Epidermal melanocyte (primary cell): ENCODE data around the gene TMEM214.

Experiments
- DNase-seq: peaks from one replicate; pipeline ENCODE4 v3.0.0; 2011; ENCODE audit warnings: low spot score; ENCODE audit not compliant: insufficient read length

Gene TMEM214

DNA sequence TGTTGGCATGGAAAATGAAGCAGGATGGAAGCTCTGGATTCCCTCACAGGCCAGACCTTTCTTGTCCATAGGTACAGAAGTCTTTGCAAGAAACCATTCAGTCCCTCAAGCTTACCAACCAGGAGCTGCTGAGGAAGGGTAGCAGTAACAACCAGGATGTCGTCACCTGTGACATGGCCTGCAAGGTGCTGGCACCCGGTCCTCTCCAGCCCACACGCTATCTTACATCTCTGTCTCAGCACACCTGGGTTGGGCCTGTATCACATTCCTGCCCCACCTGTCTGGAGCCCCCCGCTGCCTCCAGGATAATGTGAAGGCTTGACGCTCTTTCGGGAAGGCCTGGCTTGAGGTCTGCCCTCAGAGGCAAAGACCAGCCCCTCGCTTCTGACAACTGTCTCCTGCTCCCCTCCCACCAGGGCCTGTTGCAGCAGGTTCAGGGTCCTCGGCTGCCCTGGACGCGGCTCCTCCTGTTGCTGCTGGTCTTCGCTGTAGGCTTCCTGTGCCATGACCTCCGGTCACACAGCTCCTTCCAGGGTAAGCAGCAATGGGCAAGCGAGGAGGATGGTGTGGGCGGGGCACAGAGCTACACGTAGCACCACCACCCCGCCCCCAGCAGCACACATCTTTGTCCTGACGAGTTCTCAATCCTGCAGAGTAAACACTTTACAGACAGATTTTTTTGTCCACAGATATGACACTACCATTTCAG is 6.0 kb downstream of the TMEM214 start:
- no peak for DNase-seq

DNA sequence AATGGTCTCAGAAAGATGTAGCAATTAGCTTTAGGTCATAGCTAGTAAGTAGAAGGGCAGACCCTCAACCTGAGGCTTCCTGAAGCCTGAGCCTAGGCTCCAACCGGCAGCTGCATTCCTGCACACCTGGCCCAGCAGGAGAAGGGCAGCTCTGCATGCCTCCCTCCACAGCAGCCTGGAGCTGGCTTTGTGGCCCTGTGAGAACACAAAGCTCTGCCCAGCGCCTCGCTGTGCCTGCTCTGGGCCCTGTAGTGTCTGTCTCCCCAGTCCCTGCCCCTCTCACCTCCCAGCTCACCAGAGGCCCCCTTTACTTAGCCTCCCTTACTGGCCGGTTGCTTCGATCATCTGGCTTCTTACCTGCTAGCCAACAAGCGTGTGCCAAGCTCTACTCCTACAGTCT is 6.7 kb downstream of the TMEM214 start:
- DNase-seq: no peak

DNA sequence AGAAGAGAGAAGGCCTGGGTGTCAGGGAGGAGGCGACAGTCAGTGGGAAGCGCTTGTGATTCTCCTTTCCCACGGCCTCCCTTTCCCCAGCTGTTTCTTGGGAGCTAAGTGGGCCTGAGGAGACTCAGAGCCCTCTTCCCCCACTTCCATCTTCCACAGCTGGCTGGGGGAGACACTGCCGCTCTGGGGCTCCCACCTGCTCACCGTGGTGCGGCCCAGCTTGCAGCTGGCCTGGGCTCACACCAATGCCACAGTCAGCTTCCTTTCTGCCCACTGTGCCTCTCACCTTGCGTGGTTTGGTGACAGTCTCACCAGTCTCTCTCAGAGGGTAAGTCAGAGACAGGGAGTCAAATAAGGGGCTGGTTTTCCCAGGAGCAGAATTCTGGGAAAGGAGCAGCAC is 7.1 kb downstream of the TMEM214 start:
- DNase-seq: no peak

DNA sequence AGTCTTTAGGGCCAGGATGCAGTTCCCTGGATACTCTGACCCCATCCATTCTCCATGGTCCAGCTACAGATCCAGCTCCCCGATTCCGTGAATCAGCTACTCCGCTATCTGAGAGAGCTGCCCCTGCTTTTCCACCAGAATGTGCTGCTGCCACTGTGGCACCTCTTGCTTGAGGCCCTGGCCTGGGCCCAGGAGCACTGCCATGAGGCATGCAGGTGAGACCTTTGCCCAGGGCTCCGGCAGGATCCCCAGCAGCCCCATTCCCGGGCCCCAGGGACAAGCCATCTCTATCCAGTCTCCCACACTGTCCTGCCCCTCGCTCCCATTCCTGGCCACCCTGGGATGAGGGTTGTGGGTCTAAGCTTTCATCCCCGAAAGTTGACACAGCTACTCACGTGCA is 7.5 kb downstream of the TMEM214 start:
- DNase-seq: no peak

DNA sequence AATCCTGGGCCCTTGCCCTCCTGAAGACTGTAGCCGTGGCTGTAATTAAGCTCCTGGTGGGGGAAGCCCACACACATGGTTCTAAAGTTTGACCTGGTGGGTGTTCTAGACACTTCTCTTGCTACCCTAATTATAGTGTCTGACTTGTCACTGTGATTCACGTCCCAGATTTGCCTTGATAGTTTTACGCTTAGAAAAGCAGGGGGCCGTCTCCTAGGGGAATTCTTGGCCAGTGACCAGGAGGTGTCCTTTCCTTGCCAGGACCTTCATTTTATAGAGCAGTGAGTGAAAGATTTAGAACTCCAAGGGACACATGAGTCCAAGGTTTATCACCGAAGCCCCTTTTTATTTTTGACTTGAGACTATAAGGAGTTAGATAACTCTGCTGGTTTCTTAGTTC is 9.0 kb downstream of the TMEM214 start:
- no peak for DNase-seq

DNA sequence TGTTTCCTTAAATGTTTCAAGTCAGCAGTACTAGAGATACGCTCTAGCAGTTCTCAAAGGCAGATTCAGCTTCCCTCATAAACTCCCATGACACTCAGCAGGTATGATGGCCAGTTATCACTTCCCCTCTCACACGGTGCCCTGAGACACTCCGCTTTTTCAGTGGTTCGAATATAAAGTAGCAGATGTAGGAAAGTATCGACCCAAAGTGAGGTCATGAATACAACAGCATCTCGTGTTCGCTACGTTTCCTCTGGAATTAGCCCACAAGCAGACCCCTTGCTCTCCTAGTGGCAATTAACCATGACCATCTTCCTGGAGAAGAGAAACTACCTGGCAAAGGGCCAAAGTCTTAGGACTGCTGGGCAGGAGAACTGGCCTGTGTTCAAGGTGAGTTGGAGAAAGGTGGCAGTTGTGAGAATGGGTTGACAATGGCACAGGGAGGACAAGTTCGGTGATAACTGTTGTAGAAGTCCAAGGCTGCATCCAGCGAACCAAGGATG is 9.4 kb downstream of the TMEM214 start:
- no peak for DNase-seq

DNA sequence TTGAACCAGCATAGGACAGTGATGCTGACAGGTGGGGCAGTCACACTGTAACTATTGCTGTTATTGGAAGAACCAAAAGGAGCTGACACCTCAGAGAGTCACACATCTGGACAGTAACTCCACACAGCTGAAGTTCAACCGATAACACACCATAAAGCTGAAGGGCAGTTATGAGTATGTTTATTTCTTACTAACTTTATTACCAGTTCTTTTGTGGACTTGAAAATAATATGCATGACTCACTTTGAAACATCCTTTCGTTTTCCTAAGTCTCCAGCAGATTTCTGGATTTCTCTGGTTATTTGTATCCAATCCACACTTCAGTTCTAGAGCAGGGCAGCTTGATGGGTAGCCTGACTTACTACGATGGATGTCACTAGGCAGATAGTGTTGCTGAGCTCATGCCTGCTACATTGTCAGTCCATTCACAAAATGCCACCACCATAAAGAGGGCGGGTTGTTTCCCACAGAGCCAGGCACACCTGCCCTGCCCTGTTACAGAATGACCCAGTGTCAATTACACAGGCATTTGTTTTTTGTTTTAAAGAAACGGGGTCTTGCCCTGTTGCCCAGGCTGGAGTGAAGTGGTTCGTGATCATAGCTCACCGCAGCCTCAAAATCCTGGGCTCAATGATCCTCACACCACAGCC is 10.3 kb downstream of the TMEM214 start:
- DNase-seq: no peak

DNA sequence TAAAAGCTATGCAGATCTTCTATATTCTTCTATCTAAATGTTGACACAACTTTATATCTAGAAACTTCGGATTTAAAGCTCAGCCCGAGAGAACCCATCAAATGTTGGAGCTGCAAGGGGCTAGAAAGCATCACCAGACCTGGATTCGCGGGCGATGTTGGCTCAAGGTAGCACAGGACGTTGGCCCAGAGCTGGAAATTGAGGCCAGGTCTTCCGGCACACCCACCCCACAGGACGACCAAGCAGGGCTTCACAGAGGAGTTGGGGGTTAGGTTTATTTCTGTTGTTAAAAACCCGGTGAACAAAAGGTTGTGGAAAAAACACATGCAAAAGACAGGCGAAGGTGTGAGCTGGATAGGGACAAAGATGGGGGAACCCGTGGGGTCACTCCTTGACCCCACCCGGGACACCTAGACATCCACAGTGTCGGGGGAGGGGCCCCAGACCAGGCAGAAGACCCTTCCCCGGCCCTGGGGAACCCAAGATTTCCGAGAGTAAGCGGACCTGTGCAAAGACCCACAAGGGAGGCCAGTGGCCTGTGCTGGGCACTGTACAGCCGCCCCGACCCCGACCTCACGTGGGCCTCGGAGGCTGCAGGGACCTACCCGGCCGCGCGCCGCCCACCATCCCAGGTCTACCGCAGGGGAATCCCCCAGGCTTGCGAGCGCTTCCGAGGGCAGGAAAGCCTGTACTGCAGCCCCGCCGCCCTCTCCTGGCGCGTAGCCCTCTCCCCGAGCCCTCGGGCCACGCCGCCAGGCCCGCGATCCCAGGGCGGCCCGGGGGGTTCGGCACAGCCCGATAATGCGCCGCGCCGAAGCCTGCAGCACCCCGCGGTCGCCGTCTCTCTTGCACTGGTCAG is 16.9 kb downstream of the TMEM214 start:
- no peak for DNase-seq

DNA sequence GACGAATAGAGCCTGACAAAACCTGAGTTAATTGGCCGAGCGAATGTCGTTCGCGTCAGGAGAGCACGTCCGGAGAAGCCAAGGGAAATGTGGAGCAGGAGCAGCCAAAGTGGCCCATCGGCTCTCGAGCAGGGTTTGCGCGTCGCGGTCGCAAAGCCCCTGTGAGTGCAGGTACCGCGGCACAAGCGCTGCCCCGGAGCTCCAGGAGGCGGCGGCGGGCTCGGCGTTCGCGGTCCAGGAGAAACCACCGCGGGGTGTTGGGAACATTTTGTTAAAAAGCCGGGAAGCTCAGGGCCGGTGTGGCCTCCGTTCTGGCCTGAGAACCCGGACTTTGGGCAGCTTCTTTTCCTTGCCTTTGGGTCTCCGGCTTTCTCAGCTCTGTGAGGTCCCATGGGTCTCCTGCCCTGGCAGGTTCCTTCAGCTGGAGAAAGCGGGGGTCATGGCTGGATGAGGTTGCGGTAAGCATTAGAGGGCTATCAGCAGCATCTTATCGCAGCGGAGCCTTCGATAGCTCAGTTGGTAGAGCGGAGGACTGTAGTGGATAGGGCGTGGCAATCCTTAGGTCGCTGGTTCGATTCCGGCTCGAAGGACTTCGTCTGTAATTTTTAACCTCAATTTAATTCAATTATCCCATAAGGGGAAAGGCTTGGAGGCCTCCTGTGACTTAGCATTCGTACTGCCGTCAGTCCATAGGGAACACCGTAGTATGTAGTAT is 17.7 kb downstream of the TMEM214 start:
- peak; percentile 83 for DNase-seq

DNA sequence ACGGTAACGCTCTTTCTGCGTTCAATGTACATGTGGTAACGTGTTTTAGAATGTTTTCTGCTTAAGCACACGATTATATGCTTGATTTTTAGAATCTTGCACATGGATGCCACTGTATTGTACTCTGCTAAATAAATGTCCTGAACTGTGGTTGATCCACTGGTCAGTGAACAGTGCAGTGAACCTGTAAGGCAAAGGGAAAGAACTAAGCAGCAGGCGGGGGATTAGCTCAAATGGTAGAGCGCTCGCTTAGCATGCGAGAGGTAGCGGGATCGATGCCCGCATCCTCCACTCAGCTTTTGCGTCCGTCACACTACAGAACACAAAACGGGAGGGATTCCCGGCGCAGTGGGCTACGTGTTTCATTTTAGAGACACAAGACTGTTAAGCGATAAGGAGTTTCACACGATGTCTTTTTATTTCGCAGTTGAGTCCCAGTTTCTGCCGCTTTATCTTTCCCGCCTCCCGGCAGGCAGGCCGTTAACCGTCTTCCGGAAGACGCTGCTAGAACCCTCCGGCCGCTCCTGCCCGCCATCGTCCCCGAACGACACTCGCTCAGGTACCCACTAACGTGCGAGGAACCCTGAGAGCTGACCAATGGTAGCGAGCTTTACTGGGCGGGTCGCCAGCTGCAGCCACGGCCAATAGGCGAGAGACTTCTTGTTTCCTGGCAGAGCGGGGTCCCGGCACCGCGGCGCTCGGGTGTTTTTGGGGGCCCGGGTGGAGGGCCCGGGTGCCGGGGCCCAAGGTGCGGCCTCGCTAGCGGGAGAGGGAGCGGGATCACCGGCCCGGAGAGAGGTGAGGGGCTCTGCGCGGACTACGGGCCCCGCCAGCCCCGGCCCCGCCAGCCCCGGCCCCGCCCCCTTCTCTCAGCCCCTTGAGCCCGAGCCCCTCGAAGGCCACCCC is 18.5 kb downstream of the TMEM214 start, which contains the start of gene AGBL5:
Gene AGBL5 (plus strand): TSS at position 673 of the 906 bp plus-strand sequence. CDS start 1,291 bp downstream, outside the sequence.
- peak; percentile 98 for DNase-seq

DNA sequence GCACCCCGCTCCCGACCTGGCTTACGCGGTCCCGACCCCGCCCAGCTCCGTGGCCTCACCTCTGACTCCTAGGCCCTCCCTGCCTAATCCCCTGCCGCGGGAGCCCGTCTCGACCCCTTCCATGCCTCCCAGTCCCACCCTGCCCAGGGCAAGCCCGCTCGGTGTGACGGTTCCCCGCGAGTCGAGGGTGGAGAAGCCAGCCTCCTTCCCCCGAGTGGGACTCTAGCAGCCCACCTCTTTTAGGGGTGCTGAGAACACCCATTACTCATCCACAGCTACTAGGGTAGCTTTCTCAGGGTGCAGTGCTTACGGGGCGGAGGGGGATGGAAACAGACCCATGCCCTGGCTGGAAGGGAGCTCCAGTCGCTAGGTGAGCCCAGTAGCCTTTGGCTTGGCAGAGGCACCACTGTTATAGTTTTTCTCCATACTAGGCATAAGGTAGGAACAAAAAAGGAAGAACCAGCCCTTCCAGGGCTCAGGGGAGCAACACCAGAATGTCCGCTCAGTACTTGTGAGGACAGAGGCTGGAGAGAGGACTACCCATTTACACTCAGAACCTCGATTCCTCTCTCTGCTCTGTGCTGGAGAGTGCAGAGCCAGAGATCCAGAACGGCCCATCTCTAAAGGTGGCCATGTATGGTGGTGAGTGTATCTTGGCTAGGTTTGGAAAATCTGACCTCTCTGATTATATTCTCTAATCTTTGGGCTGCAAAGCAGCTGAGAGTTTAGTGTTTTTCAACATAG is 19.3 kb downstream of the TMEM214 start:
- no peak for DNase-seq

DNA sequence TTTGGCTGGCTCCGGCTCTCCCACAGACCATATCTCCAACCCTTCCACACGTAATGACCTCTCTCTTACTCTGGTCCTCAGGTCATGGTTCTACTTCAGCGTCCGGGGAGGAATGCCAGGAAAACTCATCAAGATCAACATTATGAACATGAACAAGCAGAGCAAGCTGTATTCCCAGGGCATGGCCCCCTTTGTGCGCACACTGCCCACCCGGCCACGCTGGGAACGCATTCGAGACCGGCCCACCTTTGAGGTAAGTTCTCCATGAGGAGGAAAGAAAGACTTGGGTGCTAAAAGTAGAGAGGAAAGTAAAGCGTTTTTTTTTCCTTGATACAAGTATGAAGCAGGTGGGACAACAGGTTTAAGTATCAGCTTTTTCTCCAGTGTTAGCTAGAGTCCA is 20.6 kb downstream of the TMEM214 start:
- no peak for DNase-seq

DNA sequence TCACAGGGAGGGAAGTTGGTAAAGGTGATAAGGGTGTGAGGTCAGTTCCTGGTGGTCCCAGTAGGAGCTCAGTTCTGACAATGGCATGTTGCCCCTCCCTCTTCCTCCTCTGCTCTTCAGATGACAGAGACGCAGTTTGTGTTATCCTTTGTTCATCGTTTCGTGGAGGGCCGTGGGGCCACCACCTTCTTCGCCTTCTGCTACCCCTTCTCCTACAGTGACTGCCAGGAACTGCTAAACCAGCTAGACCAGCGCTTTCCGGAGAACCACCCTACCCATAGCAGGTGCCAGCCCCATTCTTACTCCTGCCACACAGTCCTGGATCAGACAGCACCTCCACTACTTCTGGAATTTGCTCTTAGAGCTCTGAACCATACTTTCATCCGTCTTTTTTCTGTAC is 21.0 kb downstream of the TMEM214 start:
- DNase-seq: no peak

DNA sequence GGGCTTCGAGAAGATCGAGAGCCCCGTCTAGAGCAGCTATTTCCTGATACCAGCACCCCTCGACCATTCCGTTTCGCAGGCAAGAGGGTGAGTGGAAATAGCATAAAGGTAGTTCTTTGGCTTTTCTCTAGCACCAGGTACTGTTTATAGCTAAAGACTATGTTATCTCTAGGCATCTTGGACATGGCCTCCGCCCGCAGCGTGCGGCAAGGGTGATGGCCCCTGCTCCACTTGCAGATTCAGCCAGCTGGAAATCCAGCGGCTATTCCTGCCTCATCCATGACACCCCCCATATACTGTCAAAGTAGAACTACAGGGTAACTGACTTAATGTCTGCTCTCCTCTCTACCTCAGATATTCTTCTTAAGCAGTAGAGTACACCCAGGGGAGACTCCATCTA is 22.0 kb downstream of the TMEM214 start:
- DNase-seq: no peak

DNA sequence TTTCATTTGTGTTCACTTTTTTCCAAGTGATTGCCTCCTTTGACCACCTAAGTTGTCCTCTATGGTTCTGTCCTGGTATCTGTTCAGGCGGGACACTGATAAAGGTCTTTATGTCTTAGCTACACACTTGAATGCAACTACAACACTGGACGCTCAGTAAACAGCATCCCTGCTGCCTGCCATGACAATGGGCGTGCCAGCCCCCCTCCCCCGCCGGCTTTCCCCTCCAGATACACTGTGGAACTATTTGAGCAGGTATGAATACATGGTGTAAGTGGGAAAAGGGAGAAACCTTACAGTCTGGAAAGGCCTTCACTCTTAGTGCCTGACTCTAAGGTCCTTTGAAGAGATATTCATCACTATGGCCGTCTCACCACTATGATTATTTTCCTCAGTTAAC is 24.4 kb downstream of the TMEM214 start:
- no peak for DNase-seq

DNA sequence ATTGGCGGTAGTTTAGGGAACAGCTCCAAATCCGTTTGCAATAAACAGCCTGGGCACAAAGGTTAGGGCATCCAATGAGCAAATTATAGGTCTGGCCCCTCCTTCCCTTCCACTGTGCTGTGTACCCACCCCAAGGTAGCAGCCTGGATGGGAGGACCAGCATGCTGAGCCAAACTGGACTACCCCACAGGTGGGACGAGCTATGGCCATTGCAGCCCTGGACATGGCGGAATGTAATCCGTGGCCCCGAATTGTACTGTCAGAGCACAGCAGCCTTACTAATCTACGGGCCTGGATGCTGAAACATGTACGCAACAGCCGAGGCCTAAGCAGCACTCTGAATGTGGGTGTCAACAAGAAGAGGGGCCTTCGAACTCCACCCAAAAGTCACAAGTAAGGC is 25.4 kb downstream of the TMEM214 start:
- no peak for DNase-seq

DNA sequence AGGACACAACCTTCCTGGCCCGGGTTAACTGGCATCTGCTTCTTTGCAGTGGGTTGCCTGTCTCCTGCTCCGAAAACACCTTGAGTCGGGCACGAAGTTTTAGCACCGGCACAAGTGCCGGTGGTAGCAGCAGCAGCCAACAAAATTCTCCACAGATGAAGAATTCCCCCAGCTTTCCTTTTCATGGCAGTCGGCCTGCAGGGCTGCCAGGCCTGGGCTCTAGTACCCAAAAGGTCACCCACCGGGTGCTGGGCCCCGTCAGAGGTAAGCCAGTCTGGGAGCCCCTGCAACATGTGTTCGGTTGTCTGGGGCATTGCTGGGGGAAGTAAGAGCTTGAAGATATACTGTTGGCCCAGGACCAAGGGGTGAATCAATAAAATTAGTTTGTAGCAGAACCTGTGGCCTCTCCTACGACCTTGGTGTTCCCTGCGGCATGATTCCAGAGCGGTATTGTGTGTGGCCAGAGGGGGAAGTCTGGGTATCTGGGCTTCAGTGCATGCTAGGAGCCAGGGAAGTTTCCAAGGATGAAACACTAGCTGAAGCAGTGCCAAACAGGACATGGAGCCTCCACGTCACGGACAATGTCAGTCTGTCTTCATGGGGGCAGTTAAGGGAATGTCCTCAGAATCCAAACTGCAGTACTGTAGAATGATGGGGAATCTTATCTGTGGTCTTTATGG is 26.5 kb downstream of the TMEM214 start:
- DNase-seq: no peak

DNA sequence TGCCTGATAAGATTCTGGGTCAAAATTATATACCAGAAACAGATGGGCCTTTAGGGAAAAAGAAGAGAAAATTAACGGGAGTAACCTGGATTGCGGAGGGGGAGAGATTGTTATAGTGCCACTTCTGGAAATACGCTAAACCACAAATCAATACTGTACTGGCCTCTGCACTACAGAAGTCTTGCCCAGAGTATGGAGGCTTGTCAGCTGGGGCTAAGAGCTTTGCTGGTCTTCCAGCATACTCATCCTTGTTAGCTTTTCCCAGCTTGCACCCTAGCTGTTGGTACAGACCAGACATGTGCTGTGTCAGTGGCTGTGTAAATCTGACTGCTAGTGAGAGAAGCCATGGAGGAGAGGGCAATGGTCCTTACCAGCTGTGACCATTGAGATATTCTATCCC is 27.6 kb downstream of the TMEM214 start:
- DNase-seq: no peak

DNA sequence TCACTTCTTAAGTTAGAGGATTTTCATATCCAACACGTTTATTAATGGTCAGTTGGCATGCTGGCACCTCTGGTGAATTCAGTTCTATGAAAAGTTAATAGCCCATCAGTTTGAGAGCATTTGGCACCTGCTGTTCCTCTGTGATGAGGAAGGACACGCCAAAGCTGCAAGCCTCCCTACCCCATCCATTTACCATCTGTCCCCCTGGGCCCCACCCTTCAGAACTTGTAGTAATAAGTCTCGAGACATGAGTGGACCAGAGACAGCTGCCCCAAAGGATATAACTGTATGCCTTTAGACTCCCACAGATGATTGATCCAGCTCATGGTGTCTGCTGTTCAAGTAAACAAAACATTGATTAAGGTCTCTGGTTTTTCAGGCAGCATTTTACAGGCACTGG is 32.4 kb downstream of the TMEM214 start:
- no peak for DNase-seq
